HFFc6 (cell line): ENCODE measurements around the gene PIGO. TPM values are rescaled to one million over a fixed set of nuclear protein-coding genes. Genes with fewer than 3 reads are reported as not detected.

Experiments used
- DNase-seq: peaks from one replicate; pipeline ENCODE4 v3.0.0-alpha.2; 2018
- H3K27ac Mint-ChIP-seq: 2 replicates; pipeline ENCODE4 v1.8.0; 2020; ENCODE audit warnings: mild to moderate bottlenecking, mixed read lengths
- H3K27me3 Mint-ChIP-seq: 2 replicates; pipeline ENCODE4 v1.8.0; 2021; ENCODE audit warnings: mild to moderate bottlenecking, moderate library complexity, mixed read lengths; ENCODE audit not compliant: insufficient read depth
- H3K36me3 Mint-ChIP-seq: 2 replicates; pipeline ENCODE4 v1.8.0; 2021; ENCODE audit warnings: low read depth, mixed read lengths
- H3K4me1 Mint-ChIP-seq: 2 replicates; pipeline ENCODE4 v1.8.0; 2020; ENCODE audit warnings: low read depth, mixed read lengths
- H3K4me3 Mint-ChIP-seq: 2 replicates; pipeline ENCODE4 v1.8.0; 2020; ENCODE audit warnings: mild to moderate bottlenecking, moderate library complexity, mixed read lengths
- H3K9me3 Mint-ChIP-seq: 2 replicates; pipeline ENCODE4 v1.8.0; 2020; ENCODE audit warnings: mild to moderate bottlenecking, mixed read lengths
- CTCF ChIP-seq: fragments of 200-600 bp; sonication (generic); IDR thresholded peaks from 2 replicates; pipeline ENCODE4 v1.5.0; 2021; ENCODE audit warnings: antibody characterized with exemption, mild to moderate bottlenecking
- total RNA-seq, 6 experiments: library from RNA; stranded (reverse); fragmentation: NEBNext Ultra II Directional; extraction: Animal tissue kit (Norgen Biotek cat#: 25700); gene quantifications; 2 replicates in 1 of 6; 3 replicates in 5 of 6; pipeline ENCODE4 v1.2.3, GENCODE V29; 2021

The PIGO gene
- total RNA-seq, 6 experiments from 2014 or later, result 23.0 to 30.3 (median 28.3) TPM

GRCh38 chr9:35134920-35135319 is 38.5 kb upstream of the PIGO start:
- DNase-seq, result no peak
- H3K4me1 Mint-ChIP-seq, result peaks cover 6% of the 10 kb centered on the region; the same call in 1 of the 2 replicates
- H3K4me3 Mint-ChIP-seq, result no peak overlapping the region
- no peak overlapping the region for H3K27ac Mint-ChIP-seq
- no peak for TF ChIP-seq CTCF
- H3K36me3 Mint-ChIP-seq, result peaks cover 1% of the 10 kb centered on the region; the same call in 1 of the 2 replicates
- H3K9me3 Mint-ChIP-seq, result peaks cover 13% of the 10 kb centered on the region
- peaks cover 3% of the 10 kb centered on the region; the same call in 1 of the 2 replicates for H3K27me3 Mint-ChIP-seq

- Mint-ChIP-seq H3K27ac (peak overlapping the region; percentile 94), H3K4me1 (peaks cover 40% of the 10 kb centered on the region), H3K36me3 (peaks cover 5% of the 10 kb centered on the region), H3K4me3 (peak overlapping the region; percentile 93), H3K9me3 (no peaks in the 10 kb centered on the region), H3K27me3 (peaks cover 4% of the 10 kb centered on the region; the same call in 1 of the 2 replicates)
- peak; percentile 92 for DNase-seq
- peak; percentile 95 for TF ChIP-seq CTCF
Measured at GRCh38 chr9:35116898-35117551, 20.6 kb upstream of the PIGO start.

- Mint-ChIP-seq H3K4me3 (peak overlapping the region; percentile 93), H3K27ac (peak overlapping the region; percentile 94), H3K4me1 (peaks cover 45% of the 10 kb centered on the region), H3K36me3 (peaks cover 5% of the 10 kb centered on the region), H3K9me3 (no peaks in the 10 kb centered on the region), H3K27me3 (peaks cover 5% of the 10 kb centered on the region; the same call in 1 of the 2 replicates)
- DNase-seq, result no peak
- no peak for TF ChIP-seq CTCF
Measured at GRCh38 chr9:35116539-35116897, 20.1 kb upstream of the PIGO start.

- peaks cover 45% of the 10 kb centered on the region for H3K4me1 Mint-ChIP-seq
- no peaks in the 10 kb centered on the region for H3K9me3 Mint-ChIP-seq
- H3K27ac Mint-ChIP-seq, result peak within 1 kb of the TSS; percentile 94
- no peak for TF ChIP-seq CTCF
- peaks cover 5% of the 10 kb centered on the region; the same call in 1 of the 2 replicates for H3K27me3 Mint-ChIP-seq
- peak; percentile 97 for DNase-seq
- peak within 1 kb of the TSS; percentile 93 for H3K4me3 Mint-ChIP-seq
- peaks cover 5% of the 10 kb centered on the region for H3K36me3 Mint-ChIP-seq
Measured at GRCh38 chr9:35115680-35116538, 19.5 kb upstream of the PIGO start, which contains the start of gene ATOSB. TSS of gene ATOSB (minus strand) at chr9:35115862. CDS start at chr9:35108274, 7,588 bp downstream.

- H3K4me3 Mint-ChIP-seq, result peak overlapping the region; percentile 93
- peak overlapping the region; percentile 94 for H3K27ac Mint-ChIP-seq
- H3K9me3 Mint-ChIP-seq, result no peaks in the 10 kb centered on the region
- H3K36me3 Mint-ChIP-seq, result peaks cover 5% of the 10 kb centered on the region
- peaks cover 7% of the 10 kb centered on the region; the same call in 1 of the 2 replicates for H3K27me3 Mint-ChIP-seq
- peaks cover 53% of the 10 kb centered on the region for H3K4me1 Mint-ChIP-seq
- peak; percentile 47 for DNase-seq
- TF ChIP-seq CTCF, result no peak
Measured at GRCh38 chr9:35114840-35115628, 18.6 kb upstream of the PIGO start.
